WERI-Rb-1 (cell line): ENCODE results near the gene CHM.

Experiments used
- DNase-seq: peaks from one replicate; pipeline ENCODE4 v3.0.0-alpha.2; 2020
- H3K27ac ChIP-seq: fragments of 250-450 bp; sonication (Bioruptor Pico); 2 replicates; pipeline ENCODE4 v1.5.1; 2020; ENCODE audit warnings: mild to moderate bottlenecking, moderate library complexity
- H3K27me3 ChIP-seq: fragments of 250-450 bp; sonication (Bioruptor Pico); 2 replicates; pipeline ENCODE4 v1.5.1; 2021; ENCODE audit warnings: mild to moderate bottlenecking, low read depth, moderate library complexity; ENCODE audit not compliant: insufficient read depth, severe bottlenecking
- H3K36me3 ChIP-seq: fragments of 250-450 bp; sonication (Bioruptor Pico); 2 replicates; pipeline ENCODE4 v1.5.1; 2020; ENCODE audit warnings: mild to moderate bottlenecking, moderate library complexity
- H3K4me3 ChIP-seq: 2 replicates; pipeline ENCODE4 v1.5.1; 2011; ENCODE audit warnings: low read depth, mild to moderate bottlenecking, control low read depth, low read length
- H3K9me3 ChIP-seq: fragments of 250-450 bp; sonication (Bioruptor Pico); 2 replicates; pipeline ENCODE4 v1.5.1; 2021; ENCODE audit warnings: mild to moderate bottlenecking, moderate library complexity; ENCODE audit not compliant: severe bottlenecking
- CTCF ChIP-seq: IDR thresholded peaks from 2 replicates; pipeline ENCODE4 v1.5.1; 2011; ENCODE audit warnings: low read depth, mild to moderate bottlenecking, control low read depth, inconsistent platforms, low read length

CHM gene

GRCh38 chrX:86047174-86047935 lies at the start of gene CHM:
CHM (minus strand) TSS chrX:86047558; CDS start chrX:86047532, 26 bp downstream.
- Histone ChIP-seq H3K9me3 (no peaks in the 10 kb centered on the region), H3K4me3 (peak within 1 kb of the TSS; percentile 68), H3K27ac (peak within 1 kb of the TSS; percentile 89), H3K36me3 (no peaks in the 10 kb centered on the region; the same call in 1 of the 2 replicates), H3K27me3 (no peaks in the 10 kb centered on the region)
- TF ChIP-seq CTCF, result no peak
- peak; percentile 70 for DNase-seq

DNA sequence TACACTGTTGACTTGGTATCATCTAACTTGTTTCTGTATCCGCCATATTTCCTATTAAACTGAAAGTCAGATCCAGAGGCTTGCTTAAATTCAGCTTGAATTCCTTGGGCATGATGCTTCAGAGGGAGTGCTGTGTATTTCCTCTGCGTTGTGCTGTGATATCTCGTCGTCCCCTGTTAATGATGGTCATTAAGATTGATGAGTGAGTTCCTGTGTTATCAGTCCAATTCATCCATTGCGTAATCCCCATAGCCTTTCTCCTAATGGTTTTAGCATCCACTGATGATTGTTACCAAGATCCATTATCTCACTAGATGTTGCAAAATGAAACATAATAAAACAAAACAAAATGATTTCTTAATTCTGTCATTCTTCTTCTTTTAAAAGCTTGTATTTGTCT lies 31.3 kb upstream of the CHM start:
- Histone ChIP-seq H3K4me3 (no peak overlapping the region), H3K9me3 (no peaks in the 10 kb centered on the region), H3K27ac (no peak overlapping the region), H3K36me3 (no peaks in the 10 kb centered on the region), H3K27me3 (peaks cover 12% of the 10 kb centered on the region)
- TF ChIP-seq CTCF, result no peak
- no peak for DNase-seq

GRCh38 chrX:86066998-86067397 lies 19.6 kb upstream of the CHM start:
- peaks cover 20% of the 10 kb centered on the region for H3K27me3 ChIP-seq
- H3K9me3 ChIP-seq, result no peaks in the 10 kb centered on the region
- H3K4me3 ChIP-seq, result no peak overlapping the region
- no peaks in the 10 kb centered on the region for H3K36me3 ChIP-seq
- TF ChIP-seq CTCF, result peak; percentile 54
- peak; percentile 42 for DNase-seq
- H3K27ac ChIP-seq, result no peak overlapping the region

DNA sequence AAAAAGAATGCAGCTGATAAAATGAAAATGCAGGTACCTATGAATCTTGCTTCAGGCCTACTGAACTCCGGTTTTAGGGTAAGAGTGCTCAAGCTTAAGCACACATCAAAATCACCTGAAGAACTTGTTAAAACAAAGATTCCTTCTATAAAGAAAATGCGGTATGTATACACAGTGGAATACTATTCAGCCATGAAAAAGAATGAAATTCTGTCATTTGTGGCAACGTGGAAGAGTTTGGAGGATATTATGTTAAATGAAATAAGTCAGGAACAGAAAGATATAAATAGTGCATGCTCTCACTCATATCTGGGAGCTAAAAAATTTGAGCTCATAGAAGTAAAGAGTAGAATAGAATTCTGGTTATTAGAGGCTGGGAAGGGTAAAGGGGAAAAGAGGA lies 14.0 kb upstream of the CHM start:
- TF ChIP-seq CTCF, result no peak
- Histone ChIP-seq H3K9me3 (no peaks in the 10 kb centered on the region), H3K36me3 (no peaks in the 10 kb centered on the region), H3K27me3 (peaks cover 26% of the 10 kb centered on the region), H3K4me3 (no peak overlapping the region), H3K27ac (no peak overlapping the region)
- no peak for DNase-seq

GRCh38 chrX:86051741-86052140 lies 4.4 kb upstream of the CHM start:
- DNase-seq, result no peak
- TF ChIP-seq CTCF, result no peak
- Histone ChIP-seq H3K4me3 (no peak overlapping the region), H3K27me3 (no peaks in the 10 kb centered on the region), H3K27ac (no peak overlapping the region), H3K9me3 (no peaks in the 10 kb centered on the region), H3K36me3 (no peaks in the 10 kb centered on the region; the same call in 1 of the 2 replicates)

DNA sequence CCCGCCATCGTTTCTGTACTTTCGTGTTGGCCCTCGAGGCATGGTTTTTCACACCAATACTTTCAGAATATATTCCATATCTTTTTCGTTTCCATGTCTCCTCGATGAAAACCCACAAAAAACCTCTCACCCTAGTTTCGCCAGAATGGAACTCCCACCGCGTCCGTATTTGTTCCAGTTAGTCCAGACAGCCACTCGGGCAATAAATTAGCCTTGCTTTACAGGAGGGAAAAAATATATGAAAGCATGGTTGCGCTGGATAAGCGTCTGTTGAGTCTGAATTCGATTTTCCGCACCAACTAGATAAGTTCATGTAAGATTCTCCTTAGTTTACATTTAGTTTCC lies 550 bp upstream of the CHM start:
- Histone ChIP-seq H3K9me3 (no peaks in the 10 kb centered on the region), H3K27me3 (no peaks in the 10 kb centered on the region), H3K4me3 (peak overlapping the region; percentile 68), H3K36me3 (no peaks in the 10 kb centered on the region; the same call in 1 of the 2 replicates), H3K27ac (no peak overlapping the region; the same call in 1 of the 2 replicates)
- TF ChIP-seq CTCF, result no peak
- DNase-seq, result no peak
